K562 (cell line): ENCODE measurements around the gene DLG3. TPM values are rescaled to one million over a fixed set of nuclear protein-coding genes. Genes with fewer than 3 reads are reported as not detected.

Experiments
- ATAC-seq: fragments of 200-7000 bp; cut with Tn5 transposase; 3 replicates; pipeline ENCODE4 v1.9.1; 2020; ENCODE audit warnings: moderate library complexity
- BruUV-seq: library from RNA; stranded (reverse); fragments of 400-500 nt; replicated peaks from 2 replicates; lab custom pipeline; 2021; lab: Mats Ljungman, UMichigan
- CTCF ChIA-PET: fragments of 300-600 bp; formaldehyde crosslinking; extraction: SDS; loops from one replicate; lab custom pipeline; 2021; ENCODE audit warnings: low intra/inter-chr PET ratio; lab: Yijun Ruan, JAX
- POLR2A ChIA-PET: fragments of 300-600, 350-650 bp; sonication (Branson Sonifier 250); formaldehyde crosslinking; extraction: SDS; loops from one replicate; lab custom pipeline; 2021; ENCODE audit warnings: antibody characterized with exemption, inconsistent platforms; lab: Yijun Ruan, JAX
- DNase-seq, 4 experiments: peaks; one replicate each; pipeline versions ENCODE4 v3.0.0 to v3.0.0-alpha.2; 2011 to 2018; ENCODE audit warnings: low spot score in 3 of 4, mixed read lengths in 3 of 4; ENCODE audit errors: extremely low read depth in 1 of 4
- FAIRE-seq: peaks from 2 replicates; lab custom pipeline; 2011; peaks lifted over from hg19 to GRCh38; lab: Jason Lieb, UNC
- H2AFZ ChIP-seq: 2 replicates; pipeline ENCODE4 v1.6.0; 2011; ENCODE audit warnings: low read depth, low read length, control low read depth, inconsistent platforms
- H3K27ac ChIP-seq: fragments of 200-600 bp; 3 replicates; pipeline ENCODE4 v1.8.0; 2011; ENCODE audit warnings: low read depth, mild to moderate bottlenecking, control low read depth, inconsistent platforms, low read length, moderate library complexity, mixed read lengths; ENCODE audit errors: extremely low read depth
- H3K27me3 ChIP-seq, 2 experiments: fragments of 300-600 bp in 1 of 2; 2 replicates in 1 of 2; 3 replicates in 1 of 2; pipeline versions ENCODE4 v1.6.0 to v1.8.0; 2011; ENCODE audit warnings: inconsistent platforms in 2 of 2, low read length in 2 of 2, mild to moderate bottlenecking in 1 of 2, mixed read lengths in 1 of 2, moderate library complexity in 1 of 2; ENCODE audit not compliant: control insufficient read depth in 2 of 2, insufficient read depth in 2 of 2
- H3K36me3 ChIP-seq: fragments of 300-600 bp; 3 replicates; pipeline ENCODE4 v1.8.0; 2011; ENCODE audit warnings: mild to moderate bottlenecking, low read length, inconsistent platforms; ENCODE audit not compliant: control insufficient read depth, insufficient read depth
- H3K4me1 ChIP-seq, 2 experiments: fragments of 200-600 bp in 1 of 2; replicated peaks in 1 of 2; 2 replicates in 1 of 2; 3 replicates in 1 of 2; pipeline versions ENCODE4 v1.5.1 to v1.8.0; 2011; ENCODE audit warnings: inconsistent platforms in 2 of 2, low read length in 2 of 2, mild to moderate bottlenecking in 1 of 2, mixed read lengths in 1 of 2, moderate library complexity in 1 of 2; ENCODE audit not compliant: control insufficient read depth in 2 of 2, insufficient read depth in 2 of 2
- H3K4me2 ChIP-seq: 2 replicates; pipeline ENCODE4 v1.6.1; 2011; ENCODE audit warnings: low read length, control low read depth, inconsistent platforms, mixed read lengths; ENCODE audit not compliant: insufficient read depth
- H3K4me3 ChIP-seq: fragments of 200-600 bp; sonication (generic), shearing (Covaris generic); 2 replicates; pipeline ENCODE4 v1.5.1; 2016; ENCODE audit warnings: control low read depth, inconsistent platforms
- H3K79me2 ChIP-seq: fragments of 200-600 bp; 3 replicates; pipeline ENCODE4 v1.8.0; 2011; ENCODE audit warnings: low read length, inconsistent platforms; ENCODE audit not compliant: control insufficient read depth, insufficient read depth
- H3K9ac ChIP-seq, 2 experiments: 2 replicates each; pipeline versions ENCODE4 v1.6.0 to v1.6.1; 2011; ENCODE audit warnings: low read depth in 2 of 2, low read length in 2 of 2, control low read depth in 1 of 2, inconsistent platforms in 1 of 2, mild to moderate bottlenecking in 1 of 2, mixed read lengths in 1 of 2; ENCODE audit not compliant: insufficient read depth in 1 of 2
- H3K9me1 ChIP-seq: one replicate; pipeline ENCODE4 v1.6.0; 2011; ENCODE audit warnings: inconsistent platforms, mild to moderate bottlenecking, low read length, moderate library complexity; ENCODE audit not compliant: control insufficient read depth, insufficient read depth
- H3K9me3 ChIP-seq: replicated peaks from 2 replicates; pipeline ENCODE4 v1.5.1; 2011; ENCODE audit warnings: low read depth, low read length, inconsistent platforms; ENCODE audit not compliant: control insufficient read depth, insufficient read depth
- H4K20me1 ChIP-seq: replicated peaks from 2 replicates; pipeline ENCODE4 v1.6.1; 2011; ENCODE audit warnings: low read length, inconsistent platforms, mixed read lengths; ENCODE audit not compliant: control insufficient read depth, insufficient read depth
- ARHGAP35 ChIP-seq: fragments of 450-650 bp; IDR thresholded peaks from 2 replicates; pipeline ENCODE4 v1.6.1; 2018; ENCODE audit not compliant: partially characterized antibody
- PHB2 ChIP-seq: fragments of 450-650 bp; IDR thresholded peaks from 2 replicates; pipeline ENCODE4 v1.6.1; 2017; ENCODE audit warnings: low read depth
- RBFOX2 ChIP-seq: fragments of 200-400 bp; formaldehyde crosslinking; IDR thresholded peaks from 2 replicates; pipeline ENCODE4 v1.6.1; 2017; ENCODE audit warnings: low read depth, mild to moderate bottlenecking, low read length, moderate library complexity
- ZNF311 ChIP-seq: fragments of 250-450 bp; sonication (Bioruptor Pico); IDR thresholded peaks from 2 replicates; pipeline ENCODE4 v1.4.0; 2020; ENCODE audit warnings: mild to moderate bottlenecking, moderate library complexity
- ZNF561 ChIP-seq: fragments of 450-650 bp; formaldehyde crosslinking; conservative IDR thresholded peaks from 2 replicates; pipeline ENCODE4 v1.4.0; 2020; ENCODE audit warnings: mild to moderate bottlenecking, moderate library complexity
- ZSCAN29 ChIP-seq: fragments of 450-650 bp; IDR thresholded peaks from 2 replicates; pipeline ENCODE4 v1.6.1; 2017
- WGBS: fragments of 100-300 bp; shearing (Covaris generic); methylation state at CpG from one replicate; pipeline ENCODE4 v1.1.6; 2016; ENCODE audit warnings: low coverage, mixed read lengths; ENCODE audit not compliant: insufficient coverage; ENCODE audit errors: missing lambda C conversion rate; 5-methylcytosine and 5-hydroxymethylcytosine counted together
- in situ Hi-C: fragments of 300-500 bp; cut with MboI; formaldehyde crosslinking; loops from 4 replicates; pipeline ENCODE4 v1.15.0; 2018; ENCODE audit warnings: inconsistent platforms, mixed read lengths
- intact Hi-C: fragments of 100-400 bp; cut with micrococcal nuclease; formaldehyde crosslinking; loops from 2 replicates; pipeline ENCODE4 v1.14.2; 2022
- polyA plus RNA-seq, 8 experiments: library from polyadenylated mRNA; depleted of rRNA in 4 of 8; stranded (reverse) in 5 of 8; unstranded in 3 of 8; fragments of >200 nt; fragmentation: Nextera tagmentation in 2 of 8; fragmentation: Illumina TruSeq in 1 of 8; extraction: Ambion mirVana in 2 of 8; extraction: Trizol in 1 of 8; gene quantifications; 2 replicates each; pipeline versions ENCODE4 v1.2.1 to v1.2.3, GENCODE V29; 2011 to 2014; ENCODE audit warnings: inconsistent platforms in 1 of 8, missing spikeins in 1 of 8
- total RNA-seq, 7 experiments: library from RNA; depleted of rRNA in 6 of 7; stranded (reverse); fragments of >200 nt in 6 of 7; fragmentation: Illumina TruSeq in 2 of 7; extraction: Trizol in 2 of 7; gene quantifications; 2 replicates each; pipeline versions ENCODE4 v1.2.1 to v1.2.3, GENCODE V29; 2011 to 2021; ENCODE audit warnings: low replicate concordance in 1 of 7
- TF ChIP-seq, protein P1 (sequence below): fragments of 450-650 bp; IDR thresholded peaks from 2 replicates; pipeline ENCODE4 v1.6.1; 2016; ENCODE audit warnings: low read depth, mild to moderate bottlenecking, moderate library complexity
- TF ChIP-seq, protein P2 (sequence below): sonication (generic); formaldehyde crosslinking; IDR thresholded peaks from 2 replicates; pipeline ENCODE4 v1.8.1; 2023; ENCODE audit warnings: mild to moderate bottlenecking, missing genetic modification reagents

Gene DLG3
- total and polyA plus RNA-seq, 9 of the 15 experiments (the other 6 are each of a cell fraction or from before 2014, with no cell fraction given), result 3.1 to 15.7 (median 8.8) TPM

DNA sequence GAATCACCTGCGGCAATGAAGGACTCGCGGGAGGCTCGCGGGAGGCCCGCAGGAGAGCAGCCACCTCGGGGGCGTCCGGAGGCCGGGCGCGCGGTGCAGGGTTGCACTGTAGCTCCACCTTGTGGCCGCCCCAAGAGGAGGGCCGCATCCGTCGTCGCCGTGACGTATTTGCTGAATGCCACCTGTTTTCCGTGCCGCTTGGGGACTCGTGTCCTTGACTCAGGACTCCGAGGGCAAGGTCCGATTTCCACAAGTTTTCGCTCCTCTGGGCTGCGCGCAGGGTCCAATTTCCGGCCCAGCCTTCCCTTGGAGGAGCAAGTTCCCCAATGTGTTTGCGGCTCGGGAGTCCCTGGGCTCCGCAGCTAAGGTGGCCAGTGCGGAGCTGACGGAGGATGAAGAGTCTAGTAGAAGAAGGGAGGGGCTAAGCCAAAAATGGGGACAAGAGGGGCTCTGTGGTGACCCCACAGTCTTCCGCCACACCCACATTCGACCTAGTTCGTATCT is 10.7 kb upstream of the DLG3 start:
- ChIA-PET POLR2A (interaction anchor here (1.0 kb wide), 2 partner anchors 10 to 11 kb away, joined by 3 to 4 read pairs; partner anchors contain the start of gene GDPD2), CTCF (interaction anchor here (0.5 to 1.2 kb wide), 2 partner anchors 160 to 291 kb away, joined by 3 read pairs; no protein-coding TSS in a partner anchor)
- no peaks in the 10 kb centered on the region for H3K36me3 ChIP-seq
- H3K79me2 ChIP-seq, result no peaks in the 10 kb centered on the region
- peak overlapping the region; percentile 77 to 93 for H3K9ac ChIP-seq
- 0% methylated on average over 19 of the region's 37 CpGs for WGBS
- H4K20me1 ChIP-seq, result no peaks in the 10 kb centered on the region
- H3K27me3 ChIP-seq, result peaks cover 2 to 11% of the 10 kb centered on the region in 2 experiments; a peak in 2 of 5 replicates
- ATAC-seq (peak; percentile 89), DNase-seq (peak; percentile 79 to 84 (median 80)), FAIRE-seq (no peak)
- in situ Hi-C loops (no loop called here), intact Hi-C loops (loop anchor here (1.0 to 10.0 kb wide), 3 partner anchors 169 to 399 kb away; partner anchors contain the start of genes ARR3 and P2RY4)
- H3K9me1 ChIP-seq, result peaks cover 2% of the 10 kb centered on the region
- H3K4me2 ChIP-seq, result peak overlapping the region; percentile 99
- H3K4me1 ChIP-seq, result peaks cover 12 to 16% of the 10 kb centered on the region in 2 experiments; a peak in 4 of 5 replicates
- H3K27ac ChIP-seq, result peak overlapping the region; percentile 79
- no TSS peak for BruUV-seq
- no peaks in the 10 kb centered on the region for H3K9me3 ChIP-seq
- peak overlapping the region; percentile 75 for H3K4me3 ChIP-seq
- peak overlapping the region; percentile 99 for H2AFZ ChIP-seq
- TF ChIP-seq RBFOX2 (peak; percentile 77), PHB2 (no peak), ZNF311 (CRISPR knock-in tag) (no peak), ARHGAP35 (no peak), ZSCAN29 (no peak), ZNF561 (no peak)
- TF ChIP-seq, protein P1, sequence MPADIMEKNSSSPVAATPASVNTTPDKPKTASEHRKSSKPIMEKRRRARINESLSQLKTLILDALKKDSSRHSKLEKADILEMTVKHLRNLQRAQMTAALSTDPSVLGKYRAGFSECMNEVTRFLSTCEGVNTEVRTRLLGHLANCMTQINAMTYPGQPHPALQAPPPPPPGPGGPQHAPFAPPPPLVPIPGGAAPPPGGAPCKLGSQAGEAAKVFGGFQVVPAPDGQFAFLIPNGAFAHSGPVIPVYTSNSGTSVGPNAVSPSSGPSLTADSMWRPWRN, result no peak
- TF ChIP-seq, protein P2, sequence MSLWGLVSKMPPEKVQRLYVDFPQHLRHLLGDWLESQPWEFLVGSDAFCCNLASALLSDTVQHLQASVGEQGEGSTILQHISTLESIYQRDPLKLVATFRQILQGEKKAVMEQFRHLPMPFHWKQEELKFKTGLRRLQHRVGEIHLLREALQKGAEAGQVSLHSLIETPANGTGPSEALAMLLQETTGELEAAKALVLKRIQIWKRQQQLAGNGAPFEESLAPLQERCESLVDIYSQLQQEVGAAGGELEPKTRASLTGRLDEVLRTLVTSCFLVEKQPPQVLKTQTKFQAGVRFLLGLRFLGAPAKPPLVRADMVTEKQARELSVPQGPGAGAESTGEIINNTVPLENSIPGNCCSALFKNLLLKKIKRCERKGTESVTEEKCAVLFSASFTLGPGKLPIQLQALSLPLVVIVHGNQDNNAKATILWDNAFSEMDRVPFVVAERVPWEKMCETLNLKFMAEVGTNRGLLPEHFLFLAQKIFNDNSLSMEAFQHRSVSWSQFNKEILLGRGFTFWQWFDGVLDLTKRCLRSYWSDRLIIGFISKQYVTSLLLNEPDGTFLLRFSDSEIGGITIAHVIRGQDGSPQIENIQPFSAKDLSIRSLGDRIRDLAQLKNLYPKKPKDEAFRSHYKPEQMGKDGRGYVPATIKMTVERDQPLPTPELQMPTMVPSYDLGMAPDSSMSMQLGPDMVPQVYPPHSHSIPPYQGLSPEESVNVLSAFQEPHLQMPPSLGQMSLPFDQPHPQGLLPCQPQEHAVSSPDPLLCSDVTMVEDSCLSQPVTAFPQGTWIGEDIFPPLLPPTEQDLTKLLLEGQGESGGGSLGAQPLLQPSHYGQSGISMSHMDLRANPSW (CRISPR knock-in tag), result no peak
